Keratinocyte (primary cell): ENCODE measurements around the gene MOV10L1. TPM values are rescaled to one million over a fixed set of nuclear protein-coding genes. Genes with fewer than 3 reads are reported as not detected.

ENCODE experiments used
- DNase-seq: peaks from one replicate; pipeline ENCODE4 v3.0.0-alpha.2; 2011; ENCODE audit warnings: low read depth, missing footprints, low spot score
- FAIRE-seq: peaks from 2 replicates; lab custom pipeline; 2011; peaks lifted over from hg19 to GRCh38; lab: Jason Lieb, UNC
- H2AFZ ChIP-seq: 2 replicates; pipeline ENCODE4 v1.6.0; 2012; ENCODE audit warnings: low read length, control low read depth, inconsistent platforms; ENCODE audit not compliant: control insufficient read depth
- H3K27ac ChIP-seq: 2 replicates; pipeline ENCODE4 v1.5.1; 2011; ENCODE audit warnings: low read length; ENCODE audit not compliant: control insufficient read depth, insufficient read depth
- H3K27me3 ChIP-seq: 3 replicates; pipeline ENCODE4 v1.6.0; 2011; ENCODE audit warnings: low read length; ENCODE audit not compliant: control insufficient read depth, insufficient read depth; ENCODE audit errors: extremely low read depth
- H3K36me3 ChIP-seq, 2 experiments: 2 replicates in 1 of 2; 3 replicates in 1 of 2; pipeline ENCODE4 v1.5.1; 2011; ENCODE audit warnings: low read length in 2 of 2, mild to moderate bottlenecking in 1 of 2; ENCODE audit not compliant: control insufficient read depth in 2 of 2, insufficient read depth in 2 of 2; ENCODE audit errors: extremely low read depth in 1 of 2
- H3K4me1 ChIP-seq: 3 replicates; pipeline ENCODE4 v1.5.1; 2011; ENCODE audit warnings: low read length; ENCODE audit not compliant: control insufficient read depth, insufficient read depth; ENCODE audit errors: extremely low read depth
- H3K4me2 ChIP-seq: 3 replicates; pipeline ENCODE4 v1.6.0; 2011; ENCODE audit warnings: low read depth, low read length; ENCODE audit not compliant: control insufficient read depth, insufficient read depth; ENCODE audit errors: extremely low read depth
- H3K4me3 ChIP-seq, 3 experiments: fragments of 200-600 bp in 1 of 3; sonication (generic) in 1 of 3; 2 replicates in 2 of 3; 3 replicates in 1 of 3; pipeline ENCODE4 v1.5.1; 2011 to 2016; ENCODE audit warnings: low read length in 3 of 3, mild to moderate bottlenecking in 3 of 3, control low read depth in 2 of 3, inconsistent platforms in 1 of 3, low read depth in 1 of 3, mixed read lengths in 1 of 3, mixed run types in 1 of 3, moderate library complexity in 1 of 3; ENCODE audit not compliant: control insufficient read depth in 2 of 3, insufficient read depth in 2 of 3; ENCODE audit errors: extremely low read depth in 1 of 3
- H3K79me2 ChIP-seq: 2 replicates; pipeline ENCODE4 v1.6.0; 2012; ENCODE audit warnings: low read length; ENCODE audit not compliant: control insufficient read depth, insufficient read depth
- H3K9ac ChIP-seq: 3 replicates; pipeline ENCODE4 v1.6.0; 2011; ENCODE audit warnings: low read length; ENCODE audit not compliant: control insufficient read depth, insufficient read depth; ENCODE audit errors: extremely low read depth
- H3K9me1 ChIP-seq: 3 replicates; pipeline ENCODE4 v1.6.0; 2011; ENCODE audit warnings: low read length; ENCODE audit not compliant: control insufficient read depth, insufficient read depth; ENCODE audit errors: extremely low read depth
- H3K9me3 ChIP-seq: 2 replicates; pipeline ENCODE4 v1.5.1; 2012; ENCODE audit warnings: low read depth, low read length; ENCODE audit not compliant: control insufficient read depth
- H4K20me1 ChIP-seq: 3 replicates; pipeline ENCODE4 v1.6.0; 2011; ENCODE audit warnings: low read length; ENCODE audit not compliant: control insufficient read depth, insufficient read depth; ENCODE audit errors: extremely low read depth
- CTCF ChIP-seq, 3 experiments: IDR thresholded peaks in 1 of 3; conservative IDR thresholded peaks in 1 of 3; optimal IDR thresholded peaks in 1 of 3; 2 replicates in 2 of 3; 3 replicates in 1 of 3; pipeline versions ENCODE3 to v1.5.1; 2011; ENCODE audit warnings: low read length in 3 of 3, mild to moderate bottlenecking in 3 of 3, moderate library complexity in 2 of 3, control low read depth in 1 of 3, inconsistent platforms in 1 of 3; ENCODE audit not compliant: insufficient read depth in 2 of 3; ENCODE audit errors: extremely low read depth in 1 of 3
- EZH2 ChIP-seq: IDR thresholded peaks from one replicate; pipeline ENCODE4 v1.6.1; 2012; ENCODE audit warnings: inconsistent platforms, mild to moderate bottlenecking, low read length, moderate library complexity
- dilution Hi-C: fragments of 300-500 bp; cut with MboI; formaldehyde crosslinking; loops from one replicate; pipeline ENCODE4 v1.7.0; 2020; ENCODE audit warnings: low sequenced_read_pairs; ENCODE audit not compliant: extremely low pct_ligation_motif_present
- polyA plus RNA-seq, 5 experiments: library from polyadenylated mRNA; depleted of rRNA in 3 of 5; stranded (reverse) in 3 of 5; stranded (forward) in 1 of 5; unstranded in 1 of 5; fragments of >200 nt; gene quantifications; 1 replicate in 1 of 5; 2 replicates in 3 of 5; 3 replicates in 1 of 5; pipeline versions ENCODE4 v1.2.1 to v1.2.3, GENCODE V29; 2011 to 2012; ENCODE audit warnings: missing spikeins in 2 of 5, low read depth in 1 of 5, low replicate concordance in 1 of 5

MOV10L1 gene
- polyA plus RNA-seq, 1 donor (not counting 4 experiments of a cell fraction or from before 2014, with no cell fraction given), result not detected

- dilution Hi-C loops, result no loop called here
- no peak overlapping the region for H3K4me3 ChIP-seq
- no peaks in the 10 kb centered on the region for H3K9me3 ChIP-seq
- no peaks in the 10 kb centered on the region for H3K36me3 ChIP-seq
- no peaks in the 10 kb centered on the region for H4K20me1 ChIP-seq
- DNase-seq (no peak), FAIRE-seq (no peak)
- peaks cover 5% of the 10 kb centered on the region for H3K27me3 ChIP-seq
- no peak for TF ChIP-seq EZH2
- no peak for TF ChIP-seq CTCF (optimal IDR thresholded peaks at IDR 0.05 in 1 of 3, IDR thresholded peaks at IDR 0.05 in 1 of 3, conservative IDR thresholded peaks at IDR 0.05 in 1 of 3; ENCODE audit: extremely low read depth in 1 of 3, insufficient read depth in 2 of 3, low read length in 3 of 3)
- no peak overlapping the region for H3K27ac ChIP-seq
- H3K4me2 ChIP-seq, result no peak overlapping the region
- H3K9ac ChIP-seq, result no peak overlapping the region
- H2AFZ ChIP-seq, result no peak overlapping the region
- no peaks in the 10 kb centered on the region for H3K79me2 ChIP-seq
- H3K9me1 ChIP-seq, result no peaks in the 10 kb centered on the region
- no peaks in the 10 kb centered on the region for H3K4me1 ChIP-seq
Measured at GRCh38 chr22:50143096-50143495, 53.3 kb downstream of the MOV10L1 start.

GRCh38 chr22:50144005-50144614, 54.3 kb downstream of the MOV10L1 start:
- Histone ChIP-seq H3K36me3 (no peaks in the 10 kb centered on the region), H3K27ac (no peak overlapping the region), H3K27me3 (peaks cover 5% of the 10 kb centered on the region), H3K4me3 (no peak overlapping the region), H3K4me1 (peaks cover 4% of the 10 kb centered on the region), H3K79me2 (no peaks in the 10 kb centered on the region), H4K20me1 (no peaks in the 10 kb centered on the region), H3K9ac (no peak overlapping the region), H3K4me2 (no peak overlapping the region), H2AFZ (no peak overlapping the region), H3K9me3 (no peaks in the 10 kb centered on the region), H3K9me1 (no peaks in the 10 kb centered on the region)
- DNase-seq, result no peak
- dilution Hi-C loops, result no loop called here
- FAIRE-seq, result no peak
- TF ChIP-seq CTCF (optimal IDR thresholded peaks at IDR 0.05 in 1 of 3, IDR thresholded peaks at IDR 0.05 in 1 of 3, conservative IDR thresholded peaks at IDR 0.05 in 1 of 3; ENCODE audit: extremely low read depth in 1 of 3, insufficient read depth in 2 of 3, low read length in 3 of 3), result no peak
- TF ChIP-seq EZH2, result no peak
